ENCODE measurements around the gene TMEM131. TPM values are rescaled to one million over a fixed set of nuclear protein-coding genes. Genes with fewer than 3 reads are reported as not detected.

TMEM131 gene
- polyA plus RNA-seq, 3 donors = 7.0 to 23.6 (median 8.2) TPM

DNA sequence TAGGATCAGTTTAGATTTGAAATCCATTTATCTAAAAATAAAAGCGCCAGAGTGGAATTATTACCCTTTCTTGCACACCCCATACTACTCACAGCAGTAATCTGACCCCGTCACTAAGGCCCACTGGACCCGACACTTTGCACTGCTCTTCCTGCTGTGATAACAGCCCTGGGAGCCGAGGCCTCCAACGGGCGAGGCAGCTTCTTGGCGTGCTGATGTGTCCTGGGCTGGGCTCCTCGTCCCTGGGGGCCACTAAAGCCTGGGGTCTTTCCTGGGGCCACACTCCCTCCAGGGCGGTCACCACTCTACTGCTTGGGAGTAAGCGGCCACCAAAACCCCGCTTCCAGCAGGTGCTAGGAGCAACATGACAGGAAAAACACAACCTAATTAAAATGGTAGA is 220.7 kb downstream of the TMEM131 start:
- H3K27me3 ChIP-seq (ENCODE audit: control insufficient read depth in 2 of 2, insufficient read depth in 2 of 2, low read length in 2 of 2) = no peaks in the 10 kb centered on the region
- no peak overlapping the region for H3K27ac ChIP-seq (ENCODE audit: low read depth in 1 of 2, low read length in 2 of 2)
- no peak overlapping the region for H2AFZ ChIP-seq (ENCODE audit: insufficient read depth, low read depth, low read length, poor library complexity, severe bottlenecking)
- intact Hi-C loops (cut with micrococcal nuclease) = no loop called here
- no peak for DNase-seq
- no peaks in the 10 kb centered on the region for H3K9me3 ChIP-seq (replicated peaks in 1 of 2; ENCODE audit: control insufficient read depth in 1 of 2, insufficient read depth in 1 of 2, low read length in 2 of 2)
- no peak overlapping the region for H3K4me2 ChIP-seq (replicated peaks; ENCODE audit: extremely low read depth, low read length, poor library complexity, severe bottlenecking)
- Mint-ChIP-seq H3K27me3 (ENCODE audit: low read depth in 3 of 3) (peaks cover 0 to 2% (median 0%) of the 10 kb centered on the region in 3 donors), H3K4me3 (no peak overlapping the region), H3K9me3 (no peaks in the 10 kb centered on the region), H3K27ac (no peak overlapping the region), H3K36me3 (peaks cover 75 to 77% of the 10 kb centered on the region in 2 donors), H3K4me1 (no peaks in the 10 kb centered on the region)
- H3K9ac ChIP-seq (ENCODE audit: insufficient read depth, low read length, poor library complexity, severe bottlenecking) = no peak overlapping the region
- 95% methylated on average over 8 of the region's 11 CpGs for WGBS (ENCODE audit: insufficient coverage)
- no peaks in the 10 kb centered on the region for H3K4me1 ChIP-seq (ENCODE audit: control insufficient read depth in 1 of 2, insufficient read depth in 2 of 2, low read length in 2 of 2)
- TF ChIP-seq CTCF (IDR thresholded peaks at IDR 0.05) = no peak
- H3K36me3 ChIP-seq (replicated peaks in 1 of 2; ENCODE audit: control insufficient read depth in 1 of 2, insufficient read depth in 2 of 2, low read length in 2 of 2) = peaks cover 63 to 98% of the 10 kb centered on the region in 2 donors
- H3K4me3 ChIP-seq (replicated peaks in 1 of 3; ENCODE audit: low read depth in 2 of 3, low read length in 3 of 3) = no peak overlapping the region
- peaks cover 10% of the 10 kb centered on the region for H4K20me1 ChIP-seq (ENCODE audit: insufficient read depth, low read length)
- H3K79me2 ChIP-seq (ENCODE audit: insufficient read depth, low read length) = no peaks in the 10 kb centered on the region

DNA sequence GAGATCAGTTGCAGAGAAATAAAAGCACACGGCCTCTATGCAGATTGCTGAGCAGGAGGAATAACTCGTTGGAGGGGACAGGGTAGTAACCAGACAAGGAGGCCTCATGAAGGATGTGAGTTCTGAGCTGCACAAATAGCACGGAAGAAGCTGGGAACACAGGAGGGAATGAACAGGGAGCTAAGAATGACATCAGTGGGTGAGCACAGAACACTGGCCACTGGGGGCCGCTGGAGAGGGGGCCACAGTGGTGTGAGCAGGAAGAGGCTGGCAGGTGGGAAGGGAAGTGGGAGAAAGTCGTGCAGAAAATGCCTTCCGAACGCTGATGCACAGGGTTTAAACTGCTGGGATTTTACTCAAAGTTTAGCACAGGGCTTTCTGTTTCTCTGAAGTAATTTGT is 221.3 kb downstream of the TMEM131 start:
- H3K9me3 ChIP-seq (replicated peaks in 1 of 2; ENCODE audit: control insufficient read depth in 1 of 2, insufficient read depth in 1 of 2, low read length in 2 of 2) = no peaks in the 10 kb centered on the region
- no peak overlapping the region for H3K4me3 Mint-ChIP-seq
- H3K36me3 Mint-ChIP-seq = peaks cover 75 to 76% of the 10 kb centered on the region in 2 donors
- no peak overlapping the region for H2AFZ ChIP-seq (ENCODE audit: insufficient read depth, low read depth, low read length, poor library complexity, severe bottlenecking)
- H3K4me1 ChIP-seq (ENCODE audit: control insufficient read depth in 1 of 2, insufficient read depth in 2 of 2, low read length in 2 of 2) = no peaks in the 10 kb centered on the region
- DNase-seq = no peak
- peaks cover 0 to 2% (median 0%) of the 10 kb centered on the region in 3 donors for H3K27me3 Mint-ChIP-seq (ENCODE audit: low read depth in 3 of 3)
- no peaks in the 10 kb centered on the region for H3K4me1 Mint-ChIP-seq
- H3K4me2 ChIP-seq (replicated peaks; ENCODE audit: extremely low read depth, low read length, poor library complexity, severe bottlenecking) = no peak overlapping the region
- no peaks in the 10 kb centered on the region for H3K27me3 ChIP-seq (ENCODE audit: control insufficient read depth in 2 of 2, insufficient read depth in 2 of 2, low read length in 2 of 2)
- H3K27ac ChIP-seq (ENCODE audit: low read depth in 1 of 2, low read length in 2 of 2) = no peak overlapping the region
- H3K79me2 ChIP-seq (ENCODE audit: insufficient read depth, low read length) = no peaks in the 10 kb centered on the region
- no peak for TF ChIP-seq CTCF (IDR thresholded peaks at IDR 0.05)
- no peaks in the 10 kb centered on the region for H3K9me3 Mint-ChIP-seq
- no peak overlapping the region for H3K9ac ChIP-seq (ENCODE audit: insufficient read depth, low read length, poor library complexity, severe bottlenecking)
- intact Hi-C loops (cut with micrococcal nuclease) = no loop called here
- WGBS (ENCODE audit: insufficient coverage) = 24% methylated on average over 7 of the region's 7 CpGs
- no peak overlapping the region for H3K4me3 ChIP-seq (replicated peaks in 1 of 3; ENCODE audit: low read depth in 2 of 3, low read length in 3 of 3)
- H4K20me1 ChIP-seq (ENCODE audit: insufficient read depth, low read length) = peaks cover 7% of the 10 kb centered on the region
- no peak overlapping the region for H3K27ac Mint-ChIP-seq
- peaks cover 67 to 98% of the 10 kb centered on the region in 2 donors for H3K36me3 ChIP-seq (replicated peaks in 1 of 2; ENCODE audit: control insufficient read depth in 1 of 2, insufficient read depth in 2 of 2, low read length in 2 of 2)
